Lower leg skin (tissue), 4 donors: ENCODE measurements around the gene PIP5K1B. TPM values are rescaled to one million over a fixed set of nuclear protein-coding genes. Genes with fewer than 3 reads are reported as not detected.

Experiments used
- DNase-seq, 2 donors: peaks; one replicate each; pipeline ENCODE4 v3.0.0-alpha.2; 2019; ENCODE audit warnings: low spot score in 2 of 2
- H3K4me3 ChIP-seq: fragments of 200-600 bp; sonication (generic); 2 replicates; pipeline ENCODE4 v1.5.1; 2017; ENCODE audit warnings: mild to moderate bottlenecking, low read depth; ENCODE audit not compliant: poor library complexity, severe bottlenecking
- CTCF ChIP-seq, 3 donors: fragments of 450-650 bp; IDR thresholded peaks; one replicate each; pipeline ENCODE4 v1.5.1; 2016; ENCODE audit warnings: antibody characterized with exemption in 3 of 3, mild to moderate bottlenecking in 3 of 3, moderate library complexity in 2 of 3
- POLR2A ChIP-seq, 2 donors: fragments of 450-650 bp; IDR thresholded peaks; one replicate each; pipeline ENCODE4 v1.6.1; 2016 to 2017; ENCODE audit warnings: antibody characterized with exemption in 2 of 2, mild to moderate bottlenecking in 1 of 2, moderate library complexity in 1 of 2
- WGBS, 2 donors: methylation state at CpG; one replicate each; pipeline ENCODE4 v1.1.5; 2018; 5-methylcytosine and 5-hydroxymethylcytosine counted together
- intact Hi-C: fragments of 100-400 bp; cut with DNase I; formaldehyde crosslinking; loops from one replicate; pipeline ENCODE4 v1.15.0; 2023; ENCODE audit warnings: low total_unique reads
- total RNA-seq, 4 donors: library from RNA; depleted of rRNA; stranded (reverse); fragments of >200 nt; gene quantifications; one replicate each; pipeline ENCODE4 v1.1.0, GENCODE V29; 2016

Gene PIP5K1B
- total RNA-seq, 4 donors from 2014 or later, result 0.42 to 3.3 (median 2.7) TPM

GRCh38 chr9:68721666-68722330 is 16.8 kb downstream of the PIP5K1B start:
- H3K4me3 ChIP-seq, result no peak overlapping the region
- no peak for DNase-seq
- TF ChIP-seq CTCF (IDR thresholded peaks at IDR 0.05) (no peak), POLR2A (IDR thresholded peaks at IDR 0.05) (no peak)
- intact Hi-C loops, result no loop called here
- 84 to 88% methylated on average over 8 of the region's 8 CpGs for WGBS, 2 donors

GRCh38 chr9:68725070-68725469 is 20.0 kb downstream of the PIP5K1B start:
- DNase-seq, result no peak
- 79 to 86% methylated on average over 3 of the region's 3 CpGs for WGBS, 2 donors
- no peak overlapping the region for H3K4me3 ChIP-seq
- no peak for TF ChIP-seq POLR2A (IDR thresholded peaks at IDR 0.05)
- no peak for TF ChIP-seq CTCF (IDR thresholded peaks at IDR 0.05)
- intact Hi-C loops, result no loop called here

- H3K4me3 ChIP-seq, result no peak overlapping the region
- 89 to 91% methylated on average over 5 of the region's 5 CpGs for WGBS, 2 donors
- intact Hi-C loops, result no loop called here
- TF ChIP-seq POLR2A (IDR thresholded peaks at IDR 0.05) (no peak), CTCF (IDR thresholded peaks at IDR 0.05) (no peak)
- DNase-seq, result no peak
Measured at GRCh38 chr9:68726489-68726888, 21.4 kb downstream of the PIP5K1B start.

GRCh38 chr9:68727636-68728035 is 22.6 kb downstream of the PIP5K1B start:
- no peak overlapping the region for H3K4me3 ChIP-seq
- 64 to 73% methylated on average over 2 of the region's 2 CpGs for WGBS, 2 donors
- TF ChIP-seq CTCF (IDR thresholded peaks at IDR 0.05), result no peak
- TF ChIP-seq POLR2A (IDR thresholded peaks at IDR 0.05), result no peak
- no peak for DNase-seq
- intact Hi-C loops, result no loop called here

GRCh38 chr9:68728731-68729130 is 23.7 kb downstream of the PIP5K1B start:
- 83 to 85% methylated on average over 1 of the region's 1 CpG for WGBS, 2 donors
- no peak overlapping the region for H3K4me3 ChIP-seq
- DNase-seq, result no peak
- intact Hi-C loops, result no loop called here
- TF ChIP-seq POLR2A (IDR thresholded peaks at IDR 0.05) (no peak), CTCF (IDR thresholded peaks at IDR 0.05) (no peak)
